Activated CD8-positive, alpha-beta T cell treated with anti-CD3 and anti-CD28 coated beads for 36 hours (primary cell): ENCODE data around the gene TASL. TPM values are rescaled to one million over a fixed set of nuclear protein-coding genes. Genes with fewer than 3 reads are reported as not detected.

Source experiments
- ATAC-seq: fragments of 200-7000 bp; cut with Tn5 transposase; one replicate; pipeline ENCODE4 v1.10.0; 2021; ENCODE audit warnings: mild to moderate bottlenecking, moderate library complexity
- CTCF ChIA-PET: fragments of 350-600 bp; sonication (Branson Sonifier 250); formaldehyde crosslinking; loops from one replicate; lab custom pipeline; 2021; ENCODE audit warnings: antibody characterized with exemption; lab: Charles Lee
- POLR2A ChIA-PET: fragments of 350-600 bp; sonication (Branson Sonifier 250); formaldehyde crosslinking; loops from one replicate; lab custom pipeline; 2021; ENCODE audit warnings: antibody characterized with exemption; lab: Charles Lee
- DNase-seq: peaks from one replicate; pipeline ENCODE4 v3.0.0-alpha.2; 2020
- H3K27ac Mint-ChIP-seq: one replicate; pipeline ENCODE4 v1.8.0; 2021; ENCODE audit warnings: mild to moderate bottlenecking, mixed read lengths
- H3K27me3 Mint-ChIP-seq: one replicate; pipeline ENCODE4 v1.8.0; 2021; ENCODE audit warnings: mixed read lengths
- H3K36me3 Mint-ChIP-seq: one replicate; pipeline ENCODE4 v1.8.0; 2021; ENCODE audit warnings: low read depth, mixed read lengths
- H3K4me1 Mint-ChIP-seq: one replicate; pipeline ENCODE4 v1.8.0; 2021; ENCODE audit warnings: low read depth, mixed read lengths
- H3K4me3 Mint-ChIP-seq: one replicate; pipeline ENCODE4 v1.8.0; 2021; ENCODE audit warnings: mild to moderate bottlenecking, moderate library complexity, mixed read lengths
- H3K9me3 Mint-ChIP-seq: one replicate; pipeline ENCODE4 v1.8.0; 2021; ENCODE audit warnings: mixed read lengths
- intact Hi-C: fragments of 100-400 bp; cut with micrococcal nuclease; formaldehyde crosslinking; loops from one replicate; pipeline ENCODE4 v1.10.0; 2022
- total RNA-seq, 2 experiments: library from RNA; stranded (reverse); gene quantifications; one replicate each; pipeline ENCODE4 v1.2.3, GENCODE V29; 2021
- TF ChIP-seq, protein P1 (sequence below): fragments of 200-600 bp; IDR thresholded peaks from one replicate; pipeline ENCODE4 v1.8.0; 2022; ENCODE audit warnings: antibody characterized with exemption, mild to moderate bottlenecking

The TASL gene
- total RNA-seq, 2 experiments from 2014 or later: 1.7 TPM

DNA sequence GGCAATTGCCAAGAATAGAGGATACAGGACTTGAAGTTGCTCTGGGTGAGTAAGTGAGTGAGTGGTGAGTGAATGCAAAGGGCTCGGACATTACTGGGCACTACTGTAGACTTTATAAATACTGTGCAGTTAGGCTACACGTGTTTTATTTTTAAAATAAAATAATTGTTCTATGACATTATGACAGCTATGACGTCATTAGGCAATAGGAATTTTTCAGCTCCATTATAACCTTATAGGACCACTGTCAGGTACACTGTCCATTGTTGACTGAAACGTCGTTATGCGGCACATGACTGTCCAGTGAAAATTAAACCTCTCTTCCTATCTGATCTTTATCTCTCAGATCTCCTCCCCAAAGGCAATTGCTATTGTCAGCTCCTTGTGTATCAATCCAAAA is 5.1 kb upstream of the TASL start:
- TF ChIP-seq, protein P1, sequence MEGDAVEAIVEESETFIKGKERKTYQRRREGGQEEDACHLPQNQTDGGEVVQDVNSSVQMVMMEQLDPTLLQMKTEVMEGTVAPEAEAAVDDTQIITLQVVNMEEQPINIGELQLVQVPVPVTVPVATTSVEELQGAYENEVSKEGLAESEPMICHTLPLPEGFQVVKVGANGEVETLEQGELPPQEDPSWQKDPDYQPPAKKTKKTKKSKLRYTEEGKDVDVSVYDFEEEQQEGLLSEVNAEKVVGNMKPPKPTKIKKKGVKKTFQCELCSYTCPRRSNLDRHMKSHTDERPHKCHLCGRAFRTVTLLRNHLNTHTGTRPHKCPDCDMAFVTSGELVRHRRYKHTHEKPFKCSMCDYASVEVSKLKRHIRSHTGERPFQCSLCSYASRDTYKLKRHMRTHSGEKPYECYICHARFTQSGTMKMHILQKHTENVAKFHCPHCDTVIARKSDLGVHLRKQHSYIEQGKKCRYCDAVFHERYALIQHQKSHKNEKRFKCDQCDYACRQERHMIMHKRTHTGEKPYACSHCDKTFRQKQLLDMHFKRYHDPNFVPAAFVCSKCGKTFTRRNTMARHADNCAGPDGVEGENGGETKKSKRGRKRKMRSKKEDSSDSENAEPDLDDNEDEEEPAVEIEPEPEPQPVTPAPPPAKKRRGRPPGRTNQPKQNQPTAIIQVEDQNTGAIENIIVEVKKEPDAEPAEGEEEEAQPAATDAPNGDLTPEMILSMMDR: no peak
- H3K4me1 Mint-ChIP-seq: peaks cover under 1% of the 10 kb centered on the region
- ChIA-PET CTCF (no interaction called here), POLR2A (no interaction called here)
- ATAC-seq: no peak
- no peak overlapping the region for H3K27ac Mint-ChIP-seq
- H3K4me3 Mint-ChIP-seq: no peak overlapping the region
- no peaks in the 10 kb centered on the region for H3K27me3 Mint-ChIP-seq
- intact Hi-C loops: no loop called here
- no peaks in the 10 kb centered on the region for H3K9me3 Mint-ChIP-seq
- no peaks in the 10 kb centered on the region for H3K36me3 Mint-ChIP-seq
- no peak for DNase-seq

DNA sequence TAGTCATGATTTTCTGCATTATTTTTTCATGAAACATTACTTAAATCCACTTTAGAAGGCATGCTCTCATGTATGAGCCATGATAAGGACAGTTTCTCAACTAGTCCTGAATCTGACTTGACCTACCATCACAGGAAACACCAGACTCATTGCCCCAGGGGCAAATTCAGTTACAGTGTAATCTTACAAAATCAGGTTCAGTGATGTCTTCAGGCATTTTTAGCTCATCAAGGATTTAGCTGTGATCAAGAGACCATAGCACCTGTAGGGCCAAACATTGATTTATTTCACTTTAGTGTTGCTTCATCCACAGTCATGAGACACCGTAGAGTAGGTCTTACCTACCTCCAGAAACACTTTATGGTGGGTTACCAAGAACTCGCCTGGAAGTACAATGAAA is 3.1 kb upstream of the TASL start:
- CTCF ChIA-PET: no interaction called here

DNA sequence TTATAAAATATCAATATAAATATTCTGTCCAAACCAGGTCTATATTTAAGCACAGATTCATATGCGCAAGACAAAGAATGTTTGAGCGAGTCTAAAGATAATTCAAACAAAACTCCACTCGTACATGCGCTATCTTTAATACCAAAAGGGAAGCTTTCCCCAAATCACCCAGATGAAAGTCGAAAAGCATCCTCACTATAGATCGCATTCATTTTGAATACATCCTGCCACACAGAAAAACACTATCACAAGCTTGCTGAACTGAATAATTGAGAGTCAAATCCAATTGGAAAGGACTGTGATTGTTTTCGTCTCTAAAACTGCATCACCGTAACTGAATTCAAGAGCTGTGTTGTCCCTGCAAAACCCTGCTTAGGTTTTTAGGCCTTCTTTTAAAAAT is 685 bp downstream of the TASL start:
- Mint-ChIP-seq H3K27me3 (no peaks in the 10 kb centered on the region), H3K9me3 (no peaks in the 10 kb centered on the region), H3K4me1 (peaks cover 19% of the 10 kb centered on the region), H3K4me3 (peak overlapping the region; percentile 83), H3K36me3 (peaks cover 7% of the 10 kb centered on the region), H3K27ac (peak overlapping the region; percentile 94)
- ChIA-PET POLR2A (interaction anchor here (1.5 kb wide), 1 partner anchor 11 kb away, joined by 3 read pairs; no protein-coding TSS in a partner anchor), CTCF (interaction anchor here (1.3 to 1.4 kb wide), 2 partner anchors 8 to 58 kb away, joined by 4 read pairs; no protein-coding TSS in a partner anchor)
- TF ChIP-seq, protein P1: no peak
- ATAC-seq (no peak), DNase-seq (no peak)
- intact Hi-C loops: loop anchor here (10.0 kb wide), 1 partner anchor 78 kb away; the partner anchor contains the start of gene GK

More for the DNA sequence above, 3.1 kb upstream of the TASL start:
- Mint-ChIP-seq H3K4me3 (no peak overlapping the region), H3K27me3 (no peaks in the 10 kb centered on the region), H3K27ac (no peak overlapping the region), H3K4me1 (peaks cover 5% of the 10 kb centered on the region), H3K9me3 (no peaks in the 10 kb centered on the region), H3K36me3 (no peaks in the 10 kb centered on the region)
- TF ChIP-seq, protein P1: no peak
- no peak for ATAC-seq
- POLR2A ChIA-PET: no interaction called here
- DNase-seq: no peak
- intact Hi-C loops: no loop called here

DNA sequence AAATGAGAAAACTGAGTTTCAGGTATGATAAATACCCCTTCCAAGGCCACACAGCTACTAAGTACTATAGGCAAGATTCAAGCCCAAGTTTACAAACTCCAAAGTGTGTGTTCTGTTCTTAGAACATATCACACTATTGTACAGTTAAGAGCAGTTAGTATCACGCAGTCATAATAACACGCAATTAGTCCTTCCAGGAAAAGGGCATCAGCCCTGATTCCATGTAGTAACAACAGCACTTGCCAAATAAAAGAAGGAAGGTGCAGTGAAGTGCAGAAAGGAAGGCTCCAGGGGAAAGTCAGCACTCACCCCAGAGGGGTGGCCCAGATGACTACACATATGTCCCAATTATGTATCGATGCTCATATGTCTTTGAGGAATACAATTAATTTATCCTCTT is 4.4 kb downstream of the TASL start:
- peaks cover 7% of the 10 kb centered on the region for H3K36me3 Mint-ChIP-seq
- peaks cover 21% of the 10 kb centered on the region for H3K4me1 Mint-ChIP-seq
- H3K27ac Mint-ChIP-seq: no peak overlapping the region
- no peaks in the 10 kb centered on the region for H3K27me3 Mint-ChIP-seq
- H3K9me3 Mint-ChIP-seq: no peaks in the 10 kb centered on the region
- ChIA-PET CTCF (no interaction called here), POLR2A (no interaction called here)
- TF ChIP-seq, protein P1: no peak
- H3K4me3 Mint-ChIP-seq: no peak overlapping the region
- intact Hi-C loops: loop anchor here (5.0 to 10.0 kb wide), 2 partner anchors 82 to 139 kb away; partner anchors contain the start of gene GK
- no peak for DNase-seq
- ATAC-seq: no peak

DNA sequence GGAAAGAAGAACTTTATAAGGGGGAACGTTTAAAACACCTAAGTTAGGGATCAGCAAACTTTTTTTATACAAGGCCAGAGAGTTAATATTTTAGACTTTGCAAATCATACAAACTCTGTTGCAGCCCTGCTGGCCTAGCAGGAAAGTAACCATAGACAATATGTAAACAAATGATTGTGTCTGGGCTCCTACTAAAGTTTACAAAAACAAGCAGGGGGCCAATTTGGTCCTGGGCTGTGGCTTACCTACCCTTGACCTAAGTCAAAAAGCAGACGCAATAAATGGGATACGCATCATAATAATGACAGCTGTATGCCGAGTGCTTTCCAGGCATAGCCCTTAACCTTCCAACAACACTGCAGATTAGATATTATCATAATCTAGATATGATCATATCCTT is 4.9 kb downstream of the TASL start:
- no peak overlapping the region for H3K27ac Mint-ChIP-seq
- intact Hi-C loops: loop anchor here (5.0 to 10.0 kb wide), 2 partner anchors 82 to 140 kb away; partner anchors contain the start of gene GK
- CTCF ChIA-PET: interaction anchor here (3.8 kb wide), 1 partner anchor 21 kb away, joined by 30 read pairs; no protein-coding TSS in a partner anchor
- H3K36me3 Mint-ChIP-seq: peaks cover 7% of the 10 kb centered on the region
- H3K4me3 Mint-ChIP-seq: no peak overlapping the region
- ATAC-seq (no peak), DNase-seq (no peak)
- POLR2A ChIA-PET: no interaction called here
- TF ChIP-seq, protein P1: no peak
- peaks cover 20% of the 10 kb centered on the region for H3K4me1 Mint-ChIP-seq
- H3K9me3 Mint-ChIP-seq: no peaks in the 10 kb centered on the region
- H3K27me3 Mint-ChIP-seq: no peaks in the 10 kb centered on the region
